HG03571 (cell line): ENCODE results near the gene POLE.

Source experiments
- ATAC-seq: cut with Tn5 transposase; IDR thresholded peaks from one replicate; pipeline ENCODE4 v1.9.1; 2021; ENCODE audit not compliant: unreplicated experiment

Gene POLE

GRCh38 chr12:132687211-132688164, at the start of gene POLE, which contains the start of gene PXMP2:
POLE (minus strand) TSS chr12:132687342; CDS start chr12:132687315, 27 bp downstream.
PXMP2 (plus strand) TSS chr12:132687587; CDS start chr12:132687671, 84 bp downstream.
- peak; percentile 84 for ATAC-seq

GRCh38 chr12:132736913-132737312, 49.8 kb upstream of the POLE start:
- ATAC-seq: no peak

- ATAC-seq: no peak
These were observed 49.2 kb upstream of the POLE start for GRCh38 chr12:132736378-132736777.

GRCh38 chr12:132735496-132735895, 48.4 kb upstream of the POLE start:
- no peak for ATAC-seq

- ATAC-seq: no peak
These were observed 47.1 kb upstream of the POLE start for GRCh38 chr12:132734206-132734605.

GRCh38 chr12:132731574-132731973, 44.4 kb upstream of the POLE start:
- no peak for ATAC-seq

- ATAC-seq: no peak
These were observed 43.2 kb upstream of the POLE start for GRCh38 chr12:132730353-132730752.

- ATAC-seq: no peak
These were observed 42.6 kb upstream of the POLE start for GRCh38 chr12:132729541-132730320.

GRCh38 chr12:132728502-132728901, 41.4 kb upstream of the POLE start:
- ATAC-seq: no peak

- no peak for ATAC-seq
These were observed 40.1 kb upstream of the POLE start for GRCh38 chr12:132727091-132727794.

GRCh38 chr12:132726386-132726785, 39.2 kb upstream of the POLE start:
- no peak for ATAC-seq

GRCh38 chr12:132724506-132725241, 37.5 kb upstream of the POLE start:
- no peak for ATAC-seq

- ATAC-seq: no peak
These were observed 36.6 kb upstream of the POLE start for GRCh38 chr12:132723764-132724140.

- ATAC-seq: no peak
These were observed 36.0 kb upstream of the POLE start for GRCh38 chr12:132723015-132723763.

- no peak for ATAC-seq
These were observed 33.6 kb upstream of the POLE start for GRCh38 chr12:132720606-132721345.

- ATAC-seq: no peak
These were observed 32.8 kb upstream of the POLE start for GRCh38 chr12:132719954-132720324.

- ATAC-seq: no peak
These were observed 32.2 kb upstream of the POLE start for GRCh38 chr12:132719141-132719953.

- ATAC-seq: no peak
These were observed 31.5 kb upstream of the POLE start for GRCh38 chr12:132718644-132719043.
